HEK293T (cell line): ENCODE data around the gene MYOG.

ENCODE experiments used
- ARNT ChIP-seq: fragments of 450-650 bp; IDR thresholded peaks from 2 replicates; pipeline ENCODE4 v1.6.1; 2017; ENCODE audit warnings: mild to moderate bottlenecking
- BHLHE40 ChIP-seq: fragments of 450-650 bp; IDR thresholded peaks from 2 replicates; pipeline ENCODE4 v1.6.1; 2016; ENCODE audit warnings: mild to moderate bottlenecking, moderate library complexity, borderline replicate concordance
- CTBP1 ChIP-seq: fragments of 450-650 bp; IDR thresholded peaks from 2 replicates; pipeline ENCODE4 v1.6.1; 2016; ENCODE audit warnings: borderline replicate concordance
- FOXA1 ChIP-seq: fragments of 450-650 bp; IDR thresholded peaks from 2 replicates; pipeline ENCODE4 v1.6.1; 2016; ENCODE audit warnings: mild to moderate bottlenecking
- FOXK2 ChIP-seq: fragments of 450-650 bp; IDR thresholded peaks from 2 replicates; pipeline ENCODE4 v1.6.1; 2016; ENCODE audit warnings: mild to moderate bottlenecking
- FOXM1 ChIP-seq: fragments of 450-650 bp; IDR thresholded peaks from 2 replicates; pipeline ENCODE4 v1.6.1; 2017; ENCODE audit warnings: mild to moderate bottlenecking, borderline replicate concordance
- HDGF ChIP-seq: fragments of 450-650 bp; IDR thresholded peaks from 2 replicates; pipeline ENCODE4 v1.6.1; 2017; ENCODE audit warnings: antibody characterized with exemption, borderline replicate concordance
- L3MBTL2 ChIP-seq: fragments of 450-650 bp; conservative IDR thresholded peaks from 2 replicates; pipeline ENCODE4 v1.6.1; 2016; ENCODE audit warnings: mild to moderate bottlenecking
- LEF1 ChIP-seq: fragments of 450-650 bp; IDR thresholded peaks from 2 replicates; pipeline ENCODE4 v1.6.1; 2017; ENCODE audit warnings: mild to moderate bottlenecking, borderline replicate concordance
- NFRKB ChIP-seq: fragments of 450-650 bp; IDR thresholded peaks from 2 replicates; pipeline ENCODE4 v1.6.1; 2016; ENCODE audit warnings: mild to moderate bottlenecking, moderate library complexity
- PKNOX1 ChIP-seq: fragments of 450-650 bp; IDR thresholded peaks from 2 replicates; pipeline ENCODE4 v1.6.1; 2016
- SP1 ChIP-seq: fragments of 450-650 bp; IDR thresholded peaks from 2 replicates; pipeline ENCODE4 v1.6.1; 2017
- SUZ12 ChIP-seq: fragments of 450-650 bp; IDR thresholded peaks from 2 replicates; pipeline ENCODE4 v1.6.1; 2016; ENCODE audit warnings: mild to moderate bottlenecking
- TARDBP ChIP-seq: fragments of 450-650 bp; IDR thresholded peaks from 2 replicates; pipeline ENCODE4 v1.6.1; 2016

DNA sequence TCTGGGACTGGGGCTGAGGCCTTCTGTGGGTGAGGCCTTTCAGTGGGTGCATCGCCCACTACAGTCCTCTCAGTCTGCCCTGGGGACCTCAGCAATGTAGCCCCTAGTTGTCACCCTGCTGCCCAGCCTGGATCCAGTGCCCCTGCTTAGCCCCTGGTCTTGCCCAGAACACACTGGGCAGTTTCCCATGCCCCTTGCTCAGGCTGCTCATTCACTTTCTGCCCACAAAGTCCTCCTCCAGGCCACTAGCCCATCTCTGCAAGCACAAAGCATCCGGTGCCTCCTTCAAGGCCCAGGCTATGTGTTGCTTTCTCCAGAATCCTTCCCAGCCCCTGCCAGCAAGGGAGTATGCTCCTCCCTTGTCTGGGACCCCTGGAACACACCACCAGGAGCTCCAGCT lies 36.3 kb upstream of the MYOG start:
- no peak for TF ChIP-seq TARDBP
- TF ChIP-seq HDGF, result no peak
- TF ChIP-seq L3MBTL2, result no peak
- no peak for TF ChIP-seq FOXA1
- TF ChIP-seq ARNT, result no peak
- TF ChIP-seq LEF1, result no peak
- TF ChIP-seq PKNOX1, result no peak
- no peak for TF ChIP-seq FOXK2
- TF ChIP-seq NFRKB, result no peak
- no peak for TF ChIP-seq SUZ12
- TF ChIP-seq BHLHE40, result no peak
- no peak for TF ChIP-seq FOXM1
- no peak for TF ChIP-seq CTBP1
- no peak for TF ChIP-seq SP1
